GM12878 (cell line): Measurements from ENCODE around the gene TET3. TPM values are rescaled to one million over a fixed set of nuclear protein-coding genes. Genes with fewer than 3 reads are reported as not detected.

Experiments used
- ATAC-seq: fragments of 200-7000 bp; cut with Tn5 transposase; 3 replicates; pipeline ENCODE4 v1.9.1; 2020; ENCODE audit warnings: mild to moderate bottlenecking, moderate library complexity
- BruUV-seq: library from RNA; stranded (reverse); fragments of 400-500 nt; replicated peaks from 2 replicates; lab custom pipeline; 2021; lab: Mats Ljungman, UMichigan
- CTCF ChIA-PET: fragments of 300-600 bp; sonication (Branson Sonifier 250); formaldehyde crosslinking; extraction: SDS; loops from one replicate; lab custom pipeline; 2021; ENCODE audit warnings: inconsistent platforms; lab: Yijun Ruan, JAX
- POLR2A ChIA-PET: fragments of 350-600 bp; formaldehyde crosslinking; extraction: SDS; loops from one replicate; lab custom pipeline; 2021; ENCODE audit warnings: inconsistent platforms; lab: Charles Lee
- RAD21 ChIA-PET: fragments of 300-600 bp; sonication (Branson Sonifier 250); formaldehyde crosslinking; loops from one replicate; lab custom pipeline; 2023; ENCODE audit warnings: antibody characterized with exemption; ENCODE audit not compliant: unreplicated experiment; lab: Charles Lee
- SMC1A ChIA-PET: fragments of 300-600 bp; sonication (Branson Sonifier 250); formaldehyde crosslinking; loops from one replicate; lab custom pipeline; 2023; ENCODE audit not compliant: unreplicated experiment, uncharacterized antibody; lab: Charles Lee
- DNase-seq: peaks from one replicate; pipeline ENCODE4 v3.0.0-alpha.2; 2011; ENCODE audit warnings: low read depth, low spot score
- FAIRE-seq: peaks from 3 replicates; lab custom pipeline; 2011; peaks lifted over from hg19 to GRCh38; lab: Jason Lieb, UNC
- H2AFZ ChIP-seq: 2 replicates; pipeline ENCODE4 v1.6.0; 2011; ENCODE audit warnings: low read depth, low read length, control low read depth; ENCODE audit not compliant: control insufficient read depth
- H3K27ac ChIP-seq: 2 replicates; pipeline ENCODE4 v1.5.1; 2011; ENCODE audit warnings: control low read depth; ENCODE audit not compliant: control insufficient read depth, insufficient read depth
- H3K27me3 ChIP-seq, 2 experiments: replicated peaks in 1 of 2; 2 replicates each; pipeline versions ENCODE4 v1.6.0 to v1.6.1; 2011; ENCODE audit warnings: low read length in 1 of 2; ENCODE audit not compliant: control insufficient read depth in 2 of 2, insufficient read depth in 2 of 2
- H3K36me3 ChIP-seq, 2 experiments: 2 replicates each; pipeline ENCODE4 v1.5.1; 2011; ENCODE audit warnings: low read length in 1 of 2; ENCODE audit not compliant: control insufficient read depth in 2 of 2, insufficient read depth in 2 of 2
- H3K4me1 ChIP-seq: 2 replicates; pipeline ENCODE4 v1.6.1; 2011; ENCODE audit warnings: mild to moderate bottlenecking, low read length, moderate library complexity, mixed read lengths; ENCODE audit not compliant: control insufficient read depth, insufficient read depth
- H3K4me2 ChIP-seq: 2 replicates; pipeline ENCODE4 v1.6.0; 2011; ENCODE audit warnings: control low read depth; ENCODE audit not compliant: control insufficient read depth, insufficient read depth
- H3K4me3 ChIP-seq: fragments of 200-600 bp; sonication (generic); 2 replicates; pipeline ENCODE4 v1.5.1; 2016
- H3K79me2 ChIP-seq: 2 replicates; pipeline ENCODE4 v1.6.0; 2011; ENCODE audit warnings: low read length; ENCODE audit not compliant: control insufficient read depth, insufficient read depth
- H3K9ac ChIP-seq: 2 replicates; pipeline ENCODE4 v1.8.0; 2011; ENCODE audit warnings: low read length, control low read depth, mixed read lengths; ENCODE audit not compliant: control insufficient read depth, insufficient read depth
- H3K9me3 ChIP-seq: replicated peaks from 3 replicates; pipeline ENCODE4 v1.5.1; 2011; ENCODE audit warnings: mild to moderate bottlenecking, low read length; ENCODE audit not compliant: control insufficient read depth, insufficient read depth
- H4K20me1 ChIP-seq: 2 replicates; pipeline ENCODE4 v1.6.0; 2011; ENCODE audit not compliant: control insufficient read depth, insufficient read depth
- BACH1 ChIP-seq: fragments of 450-650 bp; IDR thresholded peaks from 2 replicates; pipeline ENCODE4 v1.6.1; 2017; ENCODE audit warnings: mild to moderate bottlenecking, borderline replicate concordance
- BMI1 ChIP-seq: fragments of 450-650 bp; IDR thresholded peaks from 2 replicates; pipeline ENCODE4 v1.6.1; 2016; ENCODE audit warnings: mild to moderate bottlenecking, moderate library complexity, borderline replicate concordance
- CBX5 ChIP-seq: sonication (generic); IDR thresholded peaks from 2 replicates; pipeline ENCODE4 v1.6.1; 2016; ENCODE audit warnings: low read depth, moderate library complexity, mild to moderate bottlenecking, inconsistent platforms
- DPF2 ChIP-seq: fragments of 450-650 bp; IDR thresholded peaks from 2 replicates; pipeline ENCODE4 v1.6.1; 2017; ENCODE audit warnings: mild to moderate bottlenecking
- EED ChIP-seq: sonication (generic); IDR thresholded peaks from 2 replicates; pipeline ENCODE4 v1.6.1; 2016; ENCODE audit warnings: antibody characterized with exemption, low read depth
- EZH2 ChIP-seq: IDR thresholded peaks from 2 replicates; pipeline ENCODE4 v1.6.1; 2012; ENCODE audit warnings: low read depth, mild to moderate bottlenecking, control low read depth, inconsistent platforms, low read length, borderline replicate concordance; ENCODE audit not compliant: control insufficient read depth
- GATAD2B ChIP-seq: fragments of 450-650 bp; conservative IDR thresholded peaks from 2 replicates; pipeline ENCODE4 v1.6.1; 2017; ENCODE audit warnings: low read depth, mild to moderate bottlenecking, moderate library complexity
- KAT2A ChIP-seq: conservative IDR thresholded peaks from 2 replicates; pipeline ENCODE4 v1.6.1; 2011; ENCODE audit warnings: low read depth, low read length; ENCODE audit not compliant: control insufficient read depth
- NFYA ChIP-seq: IDR thresholded peaks from 2 replicates; pipeline ENCODE4 v1.6.1; 2011; ENCODE audit warnings: low read depth, mild to moderate bottlenecking, low read length, improper control_type of control experiment, borderline replicate concordance
- NRF1 ChIP-seq: conservative IDR thresholded peaks from 2 replicates; pipeline ENCODE4 v1.6.1; 2011; ENCODE audit warnings: mild to moderate bottlenecking, low read depth, low read length, improper control_type of control experiment
- RELA ChIP-seq: fragments of 450-650 bp; IDR thresholded peaks from 2 replicates; pipeline ENCODE4 v1.8.0; 2014; ENCODE audit warnings: borderline replicate concordance; ENCODE audit not compliant: partially characterized antibody
- RFX5 ChIP-seq: IDR thresholded peaks from 2 replicates; pipeline ENCODE4 v1.6.1; 2011; ENCODE audit warnings: low read depth, low read length, improper control_type of control experiment
- SREBF1 ChIP-seq: IDR thresholded peaks from 2 replicates; pipeline ENCODE4 v1.6.1; 2012; ENCODE audit warnings: mild to moderate bottlenecking, low read length
- ZNF207 ChIP-seq: fragments of 450-650 bp; IDR thresholded peaks from 2 replicates; pipeline ENCODE4 v1.6.1; 2014; ENCODE audit warnings: antibody characterized with exemption, mild to moderate bottlenecking, borderline replicate concordance
- ZSCAN29 ChIP-seq: fragments of 450-650 bp; IDR thresholded peaks from 2 replicates; pipeline ENCODE4 v1.6.1; 2017; ENCODE audit warnings: mild to moderate bottlenecking, moderate library complexity
- WGBS: methylation state at CpG from one replicate; pipeline ENCODE4 v1.1.6; 2016; ENCODE audit warnings: low lambda C conversion rate; ENCODE audit not compliant: insufficient replicate concordance, insufficient coverage; ENCODE audit errors: missing lambda C conversion rate; 5-methylcytosine and 5-hydroxymethylcytosine counted together
- in situ Hi-C: fragments of 300-500 bp; cut with MboI; formaldehyde crosslinking; loops from 9 replicates; pipeline ENCODE4 v1.14.3; 2018; ENCODE audit warnings: mixed read lengths
- intact Hi-C: fragments of 100-400 bp; cut with micrococcal nuclease; formaldehyde crosslinking; loops from one replicate; pipeline ENCODE4 v1.14.2; 2022; ENCODE audit not compliant: unreplicated experiment
- polyA plus RNA-seq, 11 experiments: library from polyadenylated mRNA; depleted of rRNA in 4 of 11; unstranded in 6 of 11; stranded (reverse) in 5 of 11; fragments of >200 nt; fragmentation: Nextera tagmentation in 4 of 11; fragmentation: Illumina TruSeq in 1 of 11; extraction: Ambion mirVana in 4 of 11; extraction: Trizol in 1 of 11; gene quantifications; 1 replicate in 1 of 11; 2 replicates in 10 of 11; pipeline versions ENCODE4 v1.2.1 to v1.2.3, GENCODE V29; 2011 to 2016; ENCODE audit warnings: inconsistent platforms in 2 of 11, missing spikeins in 2 of 11, low read depth in 1 of 11
- total RNA-seq, 4 experiments: library from RNA; depleted of rRNA in 3 of 4; stranded (reverse); fragments of >200 nt in 3 of 4; fragmentation: Illumina TruSeq in 1 of 4; extraction: Trizol in 1 of 4; gene quantifications; 2 replicates each; pipeline versions ENCODE4 v1.2.1 to v1.2.3, GENCODE V29; 2013 to 2021
- TF ChIP-seq, protein P1 (sequence below): fragments of 450-650 bp; IDR thresholded peaks from 2 replicates; pipeline ENCODE4 v1.6.1; 2017; ENCODE audit warnings: mild to moderate bottlenecking
- TF ChIP-seq, protein P2 (sequence below): IDR thresholded peaks from 2 replicates; pipeline ENCODE4 v1.6.1; 2011; ENCODE audit warnings: mild to moderate bottlenecking, low read depth, low read length, moderate library complexity; ENCODE audit not compliant: insufficient replicate concordance

TET3 gene
- total and polyA plus RNA-seq, 10 of the 15 experiments (the other 5 are each of a cell fraction or from before 2014, with no cell fraction given): 0.77 to 25.9 (median 8.5) TPM

- Histone ChIP-seq H3K4me3 (no peak overlapping the region), H4K20me1 (no peaks in the 10 kb centered on the region), H3K27ac (no peak overlapping the region), H3K4me2 (no peak overlapping the region), H3K9me3 (no peaks in the 10 kb centered on the region; the same call in 2 of the 3 replicates), H3K79me2 (no peaks in the 10 kb centered on the region; the same call in none of the 2 replicates), H2AFZ (no peak overlapping the region), H3K9ac (no peak overlapping the region), H3K36me3 (peaks cover 14 to 38% of the 10 kb centered on the region in 2 experiments), H3K4me1 (no peaks in the 10 kb centered on the region), H3K27me3 (no peaks in the 10 kb centered on the region)
- DNase-seq (no peak), FAIRE-seq (no peak), ATAC-seq (no peak)
- BruUV-seq: no TSS peak
- in situ Hi-C loops: no loop called here
- ChIA-PET CTCF (interaction anchor here (0.6 to 3.3 kb wide), 3 partner anchors 31 to 160 kb away, joined by 3 to 18 read pairs (median 4); no protein-coding TSS in a partner anchor), RAD21 (no interaction called here), SMC1A (no interaction called here), POLR2A (interaction anchor here (1.0 kb wide), 1 partner anchor 13 kb away, joined by 3 read pairs; no protein-coding TSS in a partner anchor)
- WGBS: 88% methylated on average over 5 of the region's 5 CpGs
- TF ChIP-seq, protein P1, sequence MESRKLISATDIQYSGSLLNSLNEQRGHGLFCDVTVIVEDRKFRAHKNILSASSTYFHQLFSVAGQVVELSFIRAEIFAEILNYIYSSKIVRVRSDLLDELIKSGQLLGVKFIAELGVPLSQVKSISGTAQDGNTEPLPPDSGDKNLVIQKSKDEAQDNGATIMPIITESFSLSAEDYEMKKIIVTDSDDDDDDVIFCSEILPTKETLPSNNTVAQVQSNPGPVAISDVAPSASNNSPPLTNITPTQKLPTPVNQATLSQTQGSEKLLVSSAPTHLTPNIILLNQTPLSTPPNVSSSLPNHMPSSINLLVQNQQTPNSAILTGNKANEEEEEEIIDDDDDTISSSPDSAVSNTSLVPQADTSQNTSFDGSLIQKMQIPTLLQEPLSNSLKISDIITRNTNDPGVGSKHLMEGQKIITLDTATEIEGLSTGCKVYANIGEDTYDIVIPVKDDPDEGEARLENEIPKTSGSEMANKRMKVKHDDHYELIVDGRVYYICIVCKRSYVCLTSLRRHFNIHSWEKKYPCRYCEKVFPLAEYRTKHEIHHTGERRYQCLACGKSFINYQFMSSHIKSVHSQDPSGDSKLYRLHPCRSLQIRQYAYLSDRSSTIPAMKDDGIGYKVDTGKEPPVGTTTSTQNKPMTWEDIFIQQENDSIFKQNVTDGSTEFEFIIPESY: no peak
- no peak for TF ChIP-seq ZSCAN29
- TF ChIP-seq EED: no peak
- no peak for TF ChIP-seq RFX5
- TF ChIP-seq DPF2: no peak
- no peak for TF ChIP-seq CBX5
- TF ChIP-seq SREBF1: no peak
- no peak for TF ChIP-seq EZH2
- no peak for TF ChIP-seq NRF1
- TF ChIP-seq ZNF207: no peak
- no peak for TF ChIP-seq GATAD2B
- TF ChIP-seq, protein P2, sequence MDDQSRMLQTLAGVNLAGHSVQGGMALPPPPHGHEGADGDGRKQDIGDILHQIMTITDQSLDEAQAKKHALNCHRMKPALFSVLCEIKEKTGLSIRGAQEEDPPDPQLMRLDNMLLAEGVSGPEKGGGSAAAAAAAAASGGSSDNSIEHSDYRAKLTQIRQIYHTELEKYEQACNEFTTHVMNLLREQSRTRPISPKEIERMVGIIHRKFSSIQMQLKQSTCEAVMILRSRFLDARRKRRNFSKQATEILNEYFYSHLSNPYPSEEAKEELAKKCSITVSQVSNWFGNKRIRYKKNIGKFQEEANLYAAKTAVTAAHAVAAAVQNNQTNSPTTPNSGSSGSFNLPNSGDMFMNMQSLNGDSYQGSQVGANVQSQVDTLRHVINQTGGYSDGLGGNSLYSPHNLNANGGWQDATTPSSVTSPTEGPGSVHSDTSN: no peak
- TF ChIP-seq RELA: no peak
- no peak for TF ChIP-seq BACH1
- no peak for TF ChIP-seq KAT2A
- no peak for TF ChIP-seq NFYA
- no peak for TF ChIP-seq BMI1
- intact Hi-C loops: no loop called here
These were observed 28.4 kb upstream of the TET3 start for GRCh38 chr2:73956218-73956865.
